HCT116 (cell line): ENCODE data around the gene MRGPRX1. TPM values are rescaled to one million over a fixed set of nuclear protein-coding genes. Genes with fewer than 3 reads are reported as not detected.
"Not testable (repeated sequence)": the region's sequence is repeated elsewhere in the genome, so short reads cannot be mapped to it uniquely, and the experiment has no call there.

Source experiments
- ATAC-seq: fragments of 200-7000 bp; cut with Tn5 transposase; 2 replicates; pipeline ENCODE4 v1.9.1; 2020; ENCODE audit warnings: mild to moderate bottlenecking, moderate library complexity
- BruUV-seq: library from RNA; stranded (reverse); fragments of 400-500 nt; replicated peaks from 2 replicates; lab custom pipeline; 2021; lab: Mats Ljungman, UMichigan
- CTCF ChIA-PET: fragments of 300-600 bp; sonication (Branson Sonifier 250); formaldehyde crosslinking; loops from one replicate; lab custom pipeline; 2021; ENCODE audit warnings: antibody characterized with exemption; lab: Charles Lee
- POLR2A ChIA-PET: fragments of 300-600, 350-600 bp; sonication (Branson Sonifier 250); formaldehyde crosslinking; loops from one replicate; lab custom pipeline; 2021; ENCODE audit warnings: antibody characterized with exemption; lab: Charles Lee
- RAD21 ChIA-PET, 2 experiments: fragments of 300-600 bp; sonication (Branson Sonifier 250); formaldehyde crosslinking; loops; one replicate each; lab custom pipeline; 2023; ENCODE audit warnings: low total read pairs in 2 of 2; ENCODE audit not compliant: uncharacterized antibody in 2 of 2, unreplicated experiment in 2 of 2, low non-redundant PET in 1 of 2; lab: Charles Lee
- DNase-seq: peaks from one replicate; pipeline ENCODE4 v3.0.0-alpha.2; 2010; ENCODE audit warnings: low read depth, low spot score
- H2AFZ ChIP-seq: fragments of 200-600 bp; shearing (Covaris generic), sonication (generic); 2 replicates; pipeline ENCODE4 v1.6.1; 2017; ENCODE audit warnings: low read depth, mixed run types, mixed read lengths, antibody characterized with exemption, low read length; ENCODE audit not compliant: poor library complexity, severe bottlenecking
- H3K27ac ChIP-seq: 2 replicates; pipeline ENCODE4 v1.5.1; 2012; ENCODE audit warnings: low read depth, low read length
- H3K27me3 ChIP-seq: fragments of 200-600 bp; sonication (generic); 2 replicates; pipeline ENCODE4 v1.6.1; 2016; ENCODE audit warnings: mixed run types, low read length, mixed read lengths; ENCODE audit not compliant: insufficient read depth
- H3K36me3 ChIP-seq, 2 experiments: fragments of 200-500 bp in 1 of 2; fragments of 200-600 bp in 1 of 2; sonication (Bioruptor generic) in 1 of 2; sonication (generic) in 1 of 2; 2 replicates each; pipeline versions ENCODE4 v1.5.1 to v1.6.1; 2014 to 2016; ENCODE audit warnings: low read length in 2 of 2, inconsistent platforms in 1 of 2, mixed read lengths in 1 of 2, mixed run types in 1 of 2; ENCODE audit not compliant: insufficient read depth in 2 of 2, control insufficient read depth in 1 of 2
- H3K4me1 ChIP-seq, 2 experiments: fragments of 200-600 bp in 1 of 2; sonication (generic) in 1 of 2; 2 replicates each; pipeline versions ENCODE4 v1.5.1 to v1.6.1; 2012 to 2017; ENCODE audit warnings: low read length in 2 of 2, inconsistent platforms in 1 of 2, mild to moderate bottlenecking in 1 of 2, mixed read lengths in 1 of 2, mixed run types in 1 of 2, moderate library complexity in 1 of 2; ENCODE audit not compliant: insufficient read depth in 2 of 2, control insufficient read depth in 1 of 2
- H3K4me2 ChIP-seq: fragments of 200-600 bp; sonication (generic); 2 replicates; pipeline ENCODE4 v1.6.1; 2017; ENCODE audit warnings: mixed run types, low read length, mixed read lengths
- H3K4me3 ChIP-seq, 2 experiments: fragments of 200-600 bp in 1 of 2; sonication (generic) in 1 of 2; replicated peaks in 1 of 2; 2 replicates each; pipeline ENCODE4 v1.5.1; 2011 to 2016; ENCODE audit warnings: low read length in 2 of 2, control low read depth in 1 of 2, low read depth in 1 of 2, mild to moderate bottlenecking in 1 of 2, mixed read lengths in 1 of 2, mixed run types in 1 of 2
- H3K79me2 ChIP-seq: fragments of 200-600 bp; sonication (generic); 2 replicates; pipeline ENCODE4 v1.6.1; 2017; ENCODE audit warnings: mild to moderate bottlenecking, mixed run types, low read length, moderate library complexity, mixed read lengths; ENCODE audit not compliant: insufficient read depth
- H3K9ac ChIP-seq: fragments of 200-600 bp; sonication (generic); 2 replicates; pipeline ENCODE4 v1.6.1; 2016; ENCODE audit warnings: low read length, mixed read lengths
- H3K9me2 ChIP-seq: fragments of 200-600 bp; sonication (generic), shearing (Covaris generic); 2 replicates; pipeline ENCODE4 v1.6.1; 2017; ENCODE audit warnings: mixed run types, mild to moderate bottlenecking, moderate library complexity; ENCODE audit not compliant: insufficient read depth
- H3K9me3 ChIP-seq, 2 experiments: fragments of 200-500 bp in 1 of 2; fragments of 200-600 bp in 1 of 2; sonication (Bioruptor generic) in 1 of 2; sonication (generic) in 1 of 2; 2 replicates each; pipeline ENCODE4 v1.6.1; 2014 to 2017; ENCODE audit warnings: low read length in 2 of 2, mixed read lengths in 2 of 2, inconsistent platforms in 1 of 2, low read depth in 1 of 2, mild to moderate bottlenecking in 1 of 2, mixed run types in 1 of 2, moderate library complexity in 1 of 2; ENCODE audit not compliant: control insufficient read depth in 1 of 2, insufficient read depth in 1 of 2
- H4K20me1 ChIP-seq: fragments of 200-600 bp; sonication (generic), shearing (Covaris generic); 2 replicates; pipeline ENCODE4 v1.6.1; 2017; ENCODE audit warnings: mixed run types, mild to moderate bottlenecking, moderate library complexity; ENCODE audit not compliant: insufficient read depth
- CEBPB ChIP-seq: IDR thresholded peaks from 2 replicates; pipeline ENCODE4 v1.6.1; 2012; ENCODE audit warnings: low read depth
- EGR1 ChIP-seq: IDR thresholded peaks from 2 replicates; pipeline ENCODE4 v1.6.1; 2012; ENCODE audit warnings: low read depth
- ELF1 ChIP-seq: IDR thresholded peaks from 2 replicates; pipeline ENCODE4 v1.6.1; 2012; ENCODE audit warnings: low read depth, borderline replicate concordance
- EZH2 ChIP-seq: fragments of 200-600 bp; sonication (generic); IDR thresholded peaks from 2 replicates; pipeline ENCODE4 v1.6.1; 2017; ENCODE audit warnings: antibody characterized with exemption, mixed run types
- JUND ChIP-seq: IDR thresholded peaks from 2 replicates; pipeline ENCODE4 v1.6.1; 2012
- POLR2AphosphoS5 ChIP-seq: IDR thresholded peaks from 2 replicates; pipeline ENCODE4 v1.6.1; 2011; ENCODE audit warnings: mild to moderate bottlenecking, low read depth, low read length, moderate library complexity
- SIN3A ChIP-seq: IDR thresholded peaks from 2 replicates; pipeline ENCODE4 v1.6.1; 2012; ENCODE audit warnings: low read depth
- SP1 ChIP-seq: IDR thresholded peaks from 2 replicates; pipeline ENCODE4 v1.6.1; 2012; ENCODE audit warnings: low read depth
- TCF7L2 ChIP-seq: IDR thresholded peaks from 2 replicates; pipeline ENCODE4 v1.7.0; 2011; ENCODE audit warnings: borderline replicate concordance, inconsistent platforms; ENCODE audit not compliant: insufficient read depth, insufficient read length; ENCODE audit errors: extremely low read depth
- YY1 ChIP-seq: IDR thresholded peaks from 2 replicates; pipeline ENCODE4 v1.6.1; 2011; ENCODE audit warnings: low read length, low read depth, moderate library complexity, mild to moderate bottlenecking; ENCODE audit not compliant: insufficient replicate concordance; ENCODE audit errors: extremely low read depth
- ZNF274 ChIP-seq: fragments of 200-500 bp; sonication (Bioruptor generic); IDR thresholded peaks from 2 replicates; pipeline ENCODE4 v1.6.1; 2014; ENCODE audit warnings: mild to moderate bottlenecking, low read depth, low read length, inconsistent platforms
- intact Hi-C: fragments of 100-400 bp; cut with micrococcal nuclease; formaldehyde crosslinking; loops from 2 replicates; pipeline ENCODE4 v1.10.0; 2022
- total RNA-seq: library from RNA; stranded (reverse); gene quantifications from one replicate; pipeline ENCODE4 v1.2.1, GENCODE V29; 2021; ENCODE audit not compliant: unreplicated experiment
- TF ChIP-seq, protein P1 (sequence below): IDR thresholded peaks from 2 replicates; pipeline ENCODE4 v1.6.1; 2012

The MRGPRX1 gene
- total RNA-seq, 1 experiment from 2014 or later: not detected

DNA sequence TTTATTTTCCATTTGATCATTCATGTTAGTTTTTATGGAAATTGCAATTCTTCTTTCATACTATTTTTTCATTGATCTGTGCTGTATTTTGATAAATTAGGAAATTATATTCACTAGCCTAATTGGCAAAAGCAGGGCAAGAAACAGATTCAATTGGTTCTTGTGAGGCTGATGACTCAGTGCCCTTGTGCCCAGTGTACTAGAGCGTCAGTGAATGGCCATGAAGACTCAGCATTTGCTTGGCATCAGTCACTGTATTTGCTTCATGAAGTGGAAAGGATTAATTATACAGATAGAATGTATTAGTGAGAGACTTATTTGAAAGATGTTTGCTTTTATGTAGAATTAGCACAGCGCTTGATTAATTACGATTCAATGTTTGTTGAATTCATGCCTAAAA is 31.8 kb downstream of the MRGPRX1 start:
- Histone ChIP-seq H3K27me3 (peaks cover 42% of the 10 kb centered on the region), H3K27ac (no peak overlapping the region), H3K9ac (no peak overlapping the region), H3K9me3 (no peaks in the 10 kb centered on the region), H3K9me2 (no peaks in the 10 kb centered on the region), H3K4me2 (no peak overlapping the region), H2AFZ (no peak overlapping the region), H3K4me3 (no peak overlapping the region), H3K79me2 (no peaks in the 10 kb centered on the region), H4K20me1 (no peaks in the 10 kb centered on the region), H3K36me3 (no peaks in the 10 kb centered on the region), H3K4me1 (no peaks in the 10 kb centered on the region)
- ChIA-PET POLR2A (no interaction called here), CTCF (no interaction called here), RAD21 (no interaction called here)
- DNase-seq (no peak), ATAC-seq (no peak)
- intact Hi-C loops: no loop called here
- TF ChIP-seq ZNF274 (no peak), ELF1 (no peak), CEBPB (no peak), SP1 (no peak), JUND (no peak), YY1 (no peak), EGR1 (no peak), POLR2AphosphoS5 (no peak), SIN3A (no peak), EZH2 (no peak), TCF7L2 (no peak)
- TF ChIP-seq, protein P1, sequence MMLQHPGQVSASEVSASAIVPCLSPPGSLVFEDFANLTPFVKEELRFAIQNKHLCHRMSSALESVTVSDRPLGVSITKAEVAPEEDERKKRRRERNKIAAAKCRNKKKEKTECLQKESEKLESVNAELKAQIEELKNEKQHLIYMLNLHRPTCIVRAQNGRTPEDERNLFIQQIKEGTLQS: no peak
- BruUV-seq: no TSS peak

GRCh38 chr11:18900637-18901036 is 38.6 kb downstream of the MRGPRX1 start:
- POLR2A ChIA-PET, H3K27ac ChIP-seq, ATAC-seq, H3K4me3 ChIP-seq, H3K9me2 ChIP-seq, H3K9me3 ChIP-seq, H4K20me1 ChIP-seq, H3K4me2 ChIP-seq, H3K36me3 ChIP-seq, BruUV-seq, H3K9ac ChIP-seq, DNase-seq, H3K4me1 ChIP-seq, H2AFZ ChIP-seq, CTCF ChIA-PET, RAD21 ChIA-PET, H3K79me2 ChIP-seq, intact Hi-C loops: not testable (repeated sequence)
- H3K27me3 ChIP-seq: peaks cover 23% of the 10 kb centered on the region

DNA sequence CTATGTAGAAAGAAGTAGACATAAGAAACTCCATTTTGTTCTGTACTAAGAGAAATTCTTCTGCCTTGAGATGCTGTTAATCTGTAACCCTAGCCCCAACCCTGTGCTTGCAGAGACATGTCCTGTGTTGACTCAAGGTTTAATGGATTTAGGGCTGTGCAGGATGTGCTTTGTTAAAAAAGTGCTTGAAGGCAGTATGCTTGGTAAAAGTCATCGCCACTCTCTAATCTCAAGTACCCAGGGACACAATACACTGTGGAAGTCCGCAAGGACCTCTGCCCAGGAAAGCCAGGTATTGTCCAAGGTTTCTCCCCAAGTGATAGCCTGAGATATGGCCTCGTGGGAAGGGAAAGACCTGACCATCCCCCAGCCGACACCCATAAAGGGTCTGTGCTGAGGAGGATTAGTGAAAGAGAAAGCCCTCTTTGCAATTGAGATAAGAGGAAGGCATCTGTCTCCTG is 39.0 kb downstream of the MRGPRX1 start:
- CTCF ChIA-PET, H3K4me3 ChIP-seq, intact Hi-C loops, ATAC-seq, H3K79me2 ChIP-seq, H3K9me2 ChIP-seq, POLR2A ChIA-PET, BruUV-seq, H3K4me2 ChIP-seq, H3K9me3 ChIP-seq, H3K4me1 ChIP-seq, DNase-seq, H3K36me3 ChIP-seq, H3K27ac ChIP-seq, H2AFZ ChIP-seq, H4K20me1 ChIP-seq, RAD21 ChIA-PET, H3K9ac ChIP-seq: not testable (repeated sequence)
- H3K27me3 ChIP-seq: peaks cover 21% of the 10 kb centered on the region
